ENCODE measurements around the gene LARGE1.

DNA sequence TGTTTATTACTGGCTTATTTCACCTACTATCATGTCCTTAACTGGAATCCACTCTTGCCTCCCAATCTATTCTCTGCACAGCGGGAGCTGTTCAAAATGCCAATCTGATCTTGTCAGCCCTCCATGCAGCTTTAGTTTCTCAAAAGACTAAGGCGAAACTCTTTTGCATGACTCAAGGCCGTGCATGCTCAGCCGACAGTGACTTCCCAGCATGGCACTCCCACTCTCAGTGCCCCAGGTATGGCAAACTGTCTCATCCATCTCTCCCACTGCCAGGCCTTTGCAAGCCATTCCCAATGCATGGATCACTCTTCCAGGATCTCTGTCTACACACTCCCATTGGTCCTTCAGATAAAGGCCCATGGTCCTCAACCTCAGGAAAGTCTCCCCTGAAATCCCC is 245.9 kb downstream of the LARGE1 start:
- TF ChIP-seq, protein P1, sequence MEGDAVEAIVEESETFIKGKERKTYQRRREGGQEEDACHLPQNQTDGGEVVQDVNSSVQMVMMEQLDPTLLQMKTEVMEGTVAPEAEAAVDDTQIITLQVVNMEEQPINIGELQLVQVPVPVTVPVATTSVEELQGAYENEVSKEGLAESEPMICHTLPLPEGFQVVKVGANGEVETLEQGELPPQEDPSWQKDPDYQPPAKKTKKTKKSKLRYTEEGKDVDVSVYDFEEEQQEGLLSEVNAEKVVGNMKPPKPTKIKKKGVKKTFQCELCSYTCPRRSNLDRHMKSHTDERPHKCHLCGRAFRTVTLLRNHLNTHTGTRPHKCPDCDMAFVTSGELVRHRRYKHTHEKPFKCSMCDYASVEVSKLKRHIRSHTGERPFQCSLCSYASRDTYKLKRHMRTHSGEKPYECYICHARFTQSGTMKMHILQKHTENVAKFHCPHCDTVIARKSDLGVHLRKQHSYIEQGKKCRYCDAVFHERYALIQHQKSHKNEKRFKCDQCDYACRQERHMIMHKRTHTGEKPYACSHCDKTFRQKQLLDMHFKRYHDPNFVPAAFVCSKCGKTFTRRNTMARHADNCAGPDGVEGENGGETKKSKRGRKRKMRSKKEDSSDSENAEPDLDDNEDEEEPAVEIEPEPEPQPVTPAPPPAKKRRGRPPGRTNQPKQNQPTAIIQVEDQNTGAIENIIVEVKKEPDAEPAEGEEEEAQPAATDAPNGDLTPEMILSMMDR (IDR thresholded peaks at IDR 0.05 in 2 of 3, conservative IDR thresholded peaks at IDR 0.05 in 1 of 3; ENCODE audit: borderline replicate concordance in 1 of 3, insufficient read depth in 1 of 3, low read depth in 2 of 3, low read length in 2 of 3): no peak
- TF ChIP-seq ZFX (IDR thresholded peaks at IDR 0.05) (no peak), POLR2A (IDR thresholded peaks at IDR 0.05; ENCODE audit: borderline replicate concordance, extremely low read depth, insufficient read depth, insufficient read length) (no peak)
